ENCODE measurements around the gene ARHGAP33.
"Not testable (repeated sequence)": the region's sequence is repeated elsewhere in the genome, so short reads cannot be mapped to it uniquely, and the experiment has no call there.

The ARHGAP33 gene

DNA sequence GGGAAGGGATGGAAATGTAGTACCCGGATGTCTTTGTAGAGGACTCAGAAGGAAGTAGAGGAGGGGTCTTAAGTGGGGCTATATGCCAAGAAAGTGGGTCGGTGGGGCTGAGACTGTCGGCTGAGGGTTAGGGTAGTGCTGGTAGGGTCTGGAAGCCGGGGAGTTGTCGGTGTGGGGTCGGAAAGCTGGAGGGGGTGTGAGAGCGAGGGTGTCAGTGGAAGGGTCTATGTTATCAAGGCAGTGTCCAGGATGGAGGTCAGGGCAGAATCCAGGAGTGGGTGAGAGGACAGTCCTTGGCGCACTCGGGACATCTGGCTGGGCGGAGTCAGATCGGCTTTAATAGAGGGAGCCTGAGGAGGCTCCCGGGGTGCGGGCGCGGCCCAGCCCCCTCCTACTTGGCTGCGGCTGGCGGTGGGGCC is 20.2 kb upstream of the ARHGAP33 start:
- DNase-seq (ENCODE audit: low read depth) = no peak

DNA sequence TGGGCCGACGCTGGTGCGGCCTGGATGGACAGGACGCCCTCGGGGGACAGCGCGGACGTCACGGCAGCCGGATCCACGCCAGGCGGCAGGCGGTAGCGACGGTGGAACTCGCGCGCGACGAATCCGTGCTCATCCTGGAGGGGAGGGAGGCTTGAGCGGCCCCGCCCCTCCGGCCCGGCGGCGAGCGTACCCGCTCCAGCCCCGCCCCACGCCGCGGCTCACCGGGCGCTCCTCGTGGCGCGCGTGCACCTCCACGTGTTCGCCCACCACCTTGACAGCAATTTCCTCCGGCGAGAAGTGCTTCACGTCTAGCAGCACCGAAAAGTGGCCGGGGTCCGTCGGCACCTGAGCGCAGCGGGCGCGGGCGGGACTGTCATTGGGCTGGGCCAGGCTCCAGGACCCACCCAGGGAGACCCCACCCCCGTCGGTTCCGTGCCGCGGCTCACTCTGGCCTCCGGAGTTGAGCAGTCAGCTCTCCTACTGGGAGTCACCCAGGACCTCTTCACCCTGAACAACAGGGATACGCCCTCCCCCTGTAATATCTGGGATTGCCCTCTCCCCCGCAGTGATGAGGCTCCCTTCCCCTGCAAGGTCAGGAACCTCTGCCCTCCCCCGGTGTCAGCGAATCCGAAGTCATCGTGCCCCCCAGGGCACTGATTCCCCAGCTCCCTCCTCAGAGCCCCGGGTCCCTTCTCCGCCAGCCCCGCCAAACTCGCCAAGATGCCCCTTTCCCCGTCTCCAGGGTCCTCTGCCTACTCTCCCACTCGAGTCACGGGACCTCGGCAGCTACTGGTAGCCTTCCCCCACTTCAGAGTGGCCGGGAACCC is 19.6 kb upstream of the ARHGAP33 start:
- DNase-seq (ENCODE audit: low read depth) = no peak

DNA sequence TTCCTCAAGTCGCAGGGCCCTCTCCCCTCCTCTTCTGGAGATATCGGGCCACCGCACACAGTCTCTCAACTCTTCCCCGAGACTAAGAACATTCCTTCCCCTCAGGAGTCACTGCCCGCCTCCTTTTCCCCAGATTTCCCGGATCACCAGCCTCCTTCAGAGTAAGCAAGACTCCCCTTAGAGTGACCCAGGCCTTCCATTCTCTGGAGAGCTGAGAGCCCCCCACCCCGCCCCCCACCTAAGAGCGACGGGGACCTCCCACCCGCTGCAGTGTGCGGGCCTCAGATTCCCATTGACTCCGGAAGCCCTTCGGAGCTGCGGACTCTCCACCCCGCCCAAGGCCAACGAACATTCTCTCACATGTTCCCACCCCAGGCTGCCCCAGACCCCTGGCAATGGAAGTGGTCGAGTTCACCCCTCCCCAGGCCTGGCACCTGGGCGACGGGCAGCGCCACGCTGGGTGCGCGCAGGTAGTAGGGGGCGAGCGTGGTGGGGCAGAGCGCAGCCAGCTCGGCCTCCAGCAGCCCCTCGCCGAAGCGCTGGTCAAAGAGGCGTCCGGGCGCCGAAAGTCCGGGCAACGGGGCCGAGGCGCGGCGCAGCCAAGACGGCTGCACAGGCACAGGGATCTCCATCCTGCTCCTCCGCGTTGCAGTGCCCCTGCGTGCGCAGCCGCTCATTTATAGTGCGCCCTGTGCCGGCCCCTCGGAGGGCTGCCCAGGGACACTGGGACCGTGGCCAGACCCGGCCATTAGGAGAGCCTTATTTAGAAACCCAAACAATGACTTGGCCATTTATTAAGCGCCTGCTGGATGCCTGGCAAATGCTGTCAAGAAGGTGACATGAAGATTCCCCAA is 18.8 kb upstream of the ARHGAP33 start, which contains the start of gene HSPB6:
Gene HSPB6, minus strand, starts transcription at position 653 of the 854 bp plus-strand sequence. Its CDS starts 21 bp downstream, at position 632.
- DNase-seq (ENCODE audit: low read depth) = no peak

DNA sequence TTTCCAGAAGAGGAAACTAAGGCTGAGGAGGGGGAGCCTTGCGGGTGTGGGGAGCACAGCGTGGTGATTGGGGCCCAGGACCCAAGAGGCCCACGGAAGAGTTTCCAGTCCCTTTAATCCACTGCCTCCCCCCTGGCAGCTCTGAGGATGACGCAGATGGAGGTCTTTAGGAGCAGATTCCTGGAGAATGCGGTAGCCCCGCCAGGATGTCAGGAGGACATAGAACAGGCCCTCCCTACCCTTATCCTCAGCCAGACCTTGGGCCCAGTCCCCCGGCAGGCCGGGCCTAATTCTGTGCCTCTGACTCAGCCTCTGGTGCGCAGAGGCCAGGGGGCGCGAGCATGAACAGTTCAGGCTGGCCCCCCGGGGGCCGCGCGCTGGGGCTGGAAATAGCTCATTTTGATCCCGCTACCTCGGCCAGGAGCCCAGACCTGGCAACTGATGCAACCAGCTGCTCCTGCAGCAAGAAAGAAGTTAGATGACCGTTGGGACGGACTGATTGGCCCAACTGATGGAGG is 18.1 kb upstream of the ARHGAP33 start:
- no peak for DNase-seq (ENCODE audit: low read depth)

DNA sequence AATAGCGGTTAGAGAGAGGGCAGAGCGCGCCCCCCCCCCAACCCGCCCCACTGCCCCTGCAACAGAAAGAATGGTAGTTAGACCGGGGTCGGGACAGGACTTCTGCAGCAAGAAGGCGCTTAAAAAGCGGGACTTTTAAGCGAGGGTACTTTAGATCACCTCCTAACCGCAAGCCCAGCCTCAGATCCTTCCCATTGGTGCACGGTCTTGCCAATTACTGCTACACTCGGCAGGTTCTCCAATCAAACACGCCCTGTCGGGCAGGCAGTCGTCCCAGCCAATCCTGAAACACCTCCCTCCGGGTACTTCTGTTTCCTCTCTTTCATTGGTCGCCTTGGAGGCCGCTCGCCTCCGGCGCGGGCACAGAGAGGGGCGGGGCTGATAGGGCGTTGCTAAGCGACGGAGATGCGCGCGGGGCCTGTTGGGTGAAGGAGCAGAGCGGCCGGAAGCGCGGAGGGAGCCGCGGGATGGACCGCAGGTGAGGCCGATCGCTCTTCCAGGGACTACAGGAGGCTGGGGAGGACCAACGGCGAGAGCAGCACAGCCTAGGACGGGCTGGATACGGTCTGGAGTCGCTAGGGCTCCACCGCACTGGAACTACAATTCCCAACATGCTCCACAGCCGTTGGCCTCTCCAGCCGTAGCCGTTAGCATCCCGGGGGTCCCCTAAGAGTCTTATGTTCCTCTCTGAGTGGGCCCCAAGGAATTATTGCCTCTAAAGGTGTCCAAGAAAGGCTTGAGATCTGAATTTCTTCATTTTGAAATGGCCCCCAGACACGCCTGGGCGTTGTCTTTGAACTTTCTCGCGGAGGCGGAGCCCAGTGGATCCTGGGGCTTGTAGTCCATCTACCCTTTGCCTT is 17.4 kb upstream of the ARHGAP33 start, which contains the start of gene PROSER3:
Gene PROSER3, plus strand, starts transcription at position 428 of the 860 bp plus-strand sequence. Its CDS starts 40 bp downstream, at position 468.
- peak; percentile 87 for DNase-seq (ENCODE audit: low read depth)

DNA sequence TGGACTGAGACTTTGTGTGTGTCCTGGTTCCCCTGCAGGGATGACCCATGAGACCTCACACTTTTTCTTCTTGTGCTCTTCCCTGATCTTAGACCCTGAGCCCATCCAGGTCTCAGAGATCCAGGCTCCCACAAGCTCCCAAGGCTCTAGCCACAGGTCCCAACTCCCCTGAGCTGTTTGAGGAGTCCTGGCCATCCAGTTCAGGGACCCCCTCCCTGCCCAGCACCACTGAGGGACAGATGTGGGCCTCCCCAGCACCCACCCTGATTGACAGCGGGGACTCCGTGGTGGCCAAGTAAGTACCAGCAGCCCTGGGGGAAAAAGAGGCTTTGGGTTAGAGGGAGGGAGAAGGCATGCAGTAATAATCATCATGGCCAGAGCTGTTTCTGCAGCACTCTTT is 15.7 kb upstream of the ARHGAP33 start:
- DNase-seq (ENCODE audit: low read depth) = no peak

DNA sequence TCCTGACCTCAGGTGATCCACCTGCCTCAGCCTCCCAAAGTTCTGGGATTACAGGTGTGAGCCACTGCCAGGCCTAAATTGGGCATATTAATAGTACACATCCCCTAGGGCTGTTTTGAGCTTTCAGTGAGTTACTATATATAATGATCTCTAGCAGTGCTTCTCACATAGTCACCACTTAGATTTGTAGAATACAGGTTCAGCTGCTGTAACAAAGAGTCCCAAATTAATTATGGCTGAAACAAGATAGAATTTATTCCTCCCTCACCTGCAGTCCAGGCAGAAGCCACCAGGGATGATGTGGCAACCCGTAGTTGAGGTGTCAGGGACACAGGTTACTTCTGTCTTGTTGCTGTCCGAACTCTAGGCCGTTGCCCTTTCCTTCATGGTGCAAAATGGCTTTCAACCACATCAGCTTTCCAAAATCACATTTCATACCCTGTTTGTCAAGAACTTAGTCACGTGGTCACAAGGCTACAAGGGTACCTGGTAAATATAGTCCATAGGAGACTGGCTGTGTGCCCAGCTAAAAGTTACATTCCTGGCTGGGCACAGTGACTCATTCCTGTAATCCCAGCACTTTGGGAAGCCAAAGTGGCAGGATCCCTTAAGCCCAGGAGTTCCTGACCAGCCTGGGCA is 14.5 kb upstream of the ARHGAP33 start:
- no peak for DNase-seq (ENCODE audit: low read depth)

DNA sequence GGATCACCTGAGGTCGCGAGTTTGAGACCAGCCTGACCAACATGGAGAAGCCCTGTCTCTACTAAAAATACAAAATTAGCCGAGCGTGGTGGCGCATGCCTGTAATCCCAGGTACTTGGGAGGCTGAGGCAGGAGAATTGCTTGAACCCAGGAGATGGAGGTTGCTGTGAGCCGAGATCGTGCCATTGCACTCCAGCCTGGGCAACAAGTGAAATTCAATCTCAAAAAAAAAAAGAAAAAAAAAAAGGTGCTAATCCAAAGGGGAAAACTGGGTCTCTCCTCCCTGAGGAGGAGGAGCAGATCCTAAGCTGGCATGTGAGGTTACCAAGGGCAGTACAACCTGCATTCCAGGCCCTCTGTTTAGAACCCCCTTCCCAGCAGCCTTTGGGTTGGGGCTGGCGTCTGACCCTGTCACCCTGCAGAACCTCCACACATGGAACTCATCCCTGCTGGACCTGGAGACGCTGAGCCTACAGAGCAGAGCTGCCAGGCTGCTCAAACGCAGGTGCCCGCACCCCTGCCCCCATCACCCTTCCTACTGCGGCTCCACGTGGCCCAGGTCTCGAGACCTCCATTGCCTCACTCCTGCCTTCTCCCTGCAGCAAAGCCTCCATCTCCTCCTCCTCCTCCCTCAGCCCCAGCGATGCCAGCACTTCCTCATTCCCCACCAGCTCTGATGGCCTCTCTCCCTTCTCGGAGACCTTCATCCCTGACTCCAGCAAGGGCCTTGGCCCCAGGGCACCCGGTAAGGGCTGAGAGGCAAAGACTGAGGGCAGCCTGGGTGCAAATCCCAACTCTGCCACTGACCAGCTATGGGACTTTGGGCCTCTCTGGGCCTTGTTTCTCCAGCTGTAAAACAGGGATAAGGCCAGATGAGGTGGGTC is 10.7 kb upstream of the ARHGAP33 start:
- no peak for DNase-seq (ENCODE audit: low read depth)

DNA sequence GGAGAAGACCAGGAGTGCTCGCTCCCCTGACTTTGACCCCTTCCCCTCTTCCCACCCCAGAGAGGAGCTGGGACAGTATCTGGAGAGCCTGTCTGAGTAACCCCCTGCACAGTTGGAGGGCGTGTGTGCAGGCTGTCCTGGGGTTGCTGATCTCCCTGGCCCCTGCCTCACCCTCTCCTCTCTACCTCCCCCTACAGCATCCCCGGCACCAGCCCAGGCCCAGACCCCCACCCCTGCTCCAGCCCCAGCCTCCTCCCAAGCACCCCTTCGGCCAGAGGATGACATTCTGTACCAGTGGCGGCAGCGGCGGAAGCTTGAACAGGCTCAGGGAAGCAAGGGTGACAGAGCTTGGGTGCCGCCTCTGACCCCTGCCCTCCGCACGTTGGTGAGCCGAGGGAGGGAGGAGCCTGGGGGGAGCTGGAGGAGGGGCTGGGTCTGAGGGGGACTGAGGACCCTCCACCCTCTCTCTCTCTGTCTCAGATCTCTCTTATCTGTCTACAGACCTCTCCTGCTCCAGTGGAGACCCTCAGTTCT is 8.7 kb upstream of the ARHGAP33 start:
- no peak for DNase-seq (ENCODE audit: low read depth)

DNA sequence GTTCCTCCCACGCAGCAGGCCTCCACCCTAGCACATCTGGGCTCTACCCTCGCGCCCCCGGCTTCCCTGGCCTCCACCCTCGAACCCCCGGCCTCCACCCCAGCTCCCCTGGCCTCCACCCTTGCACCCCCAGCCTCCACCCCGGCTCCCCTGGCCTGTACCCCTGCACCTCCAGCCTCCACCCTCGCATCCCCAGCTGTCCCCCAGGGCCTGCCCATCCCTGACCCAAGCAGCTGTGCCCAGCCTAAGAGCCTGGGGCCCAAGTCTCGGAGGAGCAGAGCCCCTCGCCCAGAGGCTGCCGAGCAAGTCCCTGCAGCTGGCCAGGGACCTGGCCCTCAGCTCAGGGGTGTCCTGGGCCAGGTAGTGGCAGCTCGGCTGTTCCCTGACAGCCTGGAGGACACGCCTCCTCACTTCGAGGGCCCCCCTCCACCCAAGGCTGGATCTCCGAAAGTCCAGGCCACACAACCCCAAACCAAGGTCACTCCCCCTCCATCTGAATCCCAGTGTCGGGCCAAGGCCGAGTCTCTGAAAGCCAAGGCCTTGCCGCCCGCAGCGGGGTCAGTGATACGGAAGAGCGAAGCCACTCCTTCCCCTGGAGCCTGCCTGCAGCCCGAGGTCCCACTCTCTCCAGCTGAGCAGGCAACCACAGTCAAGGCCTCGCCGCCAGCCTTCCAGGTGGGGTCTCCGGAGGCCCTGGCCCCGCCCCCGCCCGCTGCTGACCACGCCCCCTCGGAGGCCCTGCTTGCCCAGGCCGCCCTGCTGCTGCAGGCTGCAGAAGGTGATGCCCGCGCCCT is 7.9 kb upstream of the ARHGAP33 start:
- no peak for DNase-seq (ENCODE audit: low read depth)

DNA sequence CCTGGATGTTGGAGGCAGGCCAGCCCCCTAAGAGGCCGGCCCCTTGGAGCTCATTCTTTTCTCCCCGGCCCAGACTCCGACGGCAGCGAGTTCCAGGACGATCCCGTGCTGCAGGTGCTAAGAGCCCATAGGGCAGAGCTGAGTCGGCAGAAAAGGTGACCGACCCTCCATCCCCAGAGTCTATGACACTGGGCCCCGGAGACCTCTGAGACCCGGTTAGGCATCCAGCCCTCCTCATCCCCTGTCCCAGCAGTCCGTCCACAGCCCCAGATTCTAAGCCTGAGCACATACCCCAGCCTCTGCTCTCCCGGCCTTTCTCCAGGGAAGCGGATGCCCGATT is 7.3 kb upstream of the ARHGAP33 start:
- no peak for DNase-seq (ENCODE audit: low read depth)

DNA sequence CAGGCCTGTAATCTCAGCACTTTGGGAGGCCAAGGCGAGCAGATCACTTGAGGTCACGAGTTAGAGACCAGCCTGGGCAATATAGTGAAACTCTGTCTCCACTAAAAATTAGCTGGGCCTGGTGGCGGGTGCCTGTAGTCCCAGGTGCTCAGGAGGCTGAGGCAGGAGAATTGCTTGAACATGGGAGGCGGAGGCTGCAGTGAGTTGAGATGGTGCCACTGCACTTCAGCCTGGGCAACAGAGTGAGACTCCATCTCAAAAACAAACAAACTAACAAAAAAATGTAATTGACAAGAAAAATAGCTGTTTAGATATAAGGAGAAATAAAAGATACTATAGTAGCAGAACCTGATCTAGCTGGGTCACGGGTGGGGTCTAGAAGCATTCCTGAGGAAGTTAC is 3.0 kb upstream of the ARHGAP33 start:
- not testable (repeated sequence) for DNase-seq (ENCODE audit: low read depth)

DNA sequence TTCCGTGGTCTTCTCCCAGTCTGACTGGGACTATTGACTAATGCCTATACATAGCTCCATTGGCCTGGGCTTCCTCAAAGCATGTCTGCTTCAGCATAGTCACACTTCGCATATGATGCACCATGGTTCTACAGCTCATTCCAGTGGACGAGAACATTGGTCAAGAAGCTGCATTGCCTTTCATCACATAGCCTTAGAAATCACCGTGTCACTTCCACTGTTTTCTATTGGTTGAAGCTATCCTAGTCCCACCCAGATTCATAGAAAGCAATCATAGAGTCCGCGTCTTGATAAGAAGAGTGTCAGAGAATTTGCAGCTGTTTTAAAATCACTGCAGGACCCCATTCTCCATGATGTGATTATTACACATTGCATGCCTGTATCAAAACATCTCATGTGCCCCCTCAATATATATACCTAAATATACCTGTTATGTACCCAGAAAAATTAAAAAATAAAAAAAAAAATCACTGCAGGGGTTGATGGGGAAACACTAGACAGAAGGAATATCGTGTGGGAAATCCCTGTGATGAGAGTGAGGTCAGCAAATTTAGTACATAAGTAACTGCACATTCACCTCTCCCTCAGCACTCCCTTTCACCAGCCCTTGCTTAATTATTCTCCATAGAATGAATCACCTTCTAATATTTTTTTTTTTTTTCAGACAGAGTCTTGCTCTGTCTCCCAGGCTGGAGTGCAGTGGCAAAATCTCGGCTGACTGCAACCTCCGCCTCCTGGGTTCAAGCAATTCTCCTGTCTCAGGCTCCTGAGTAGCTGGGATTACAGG is 2.2 kb upstream of the ARHGAP33 start:
- DNase-seq (ENCODE audit: low read depth) = no peak

DNA sequence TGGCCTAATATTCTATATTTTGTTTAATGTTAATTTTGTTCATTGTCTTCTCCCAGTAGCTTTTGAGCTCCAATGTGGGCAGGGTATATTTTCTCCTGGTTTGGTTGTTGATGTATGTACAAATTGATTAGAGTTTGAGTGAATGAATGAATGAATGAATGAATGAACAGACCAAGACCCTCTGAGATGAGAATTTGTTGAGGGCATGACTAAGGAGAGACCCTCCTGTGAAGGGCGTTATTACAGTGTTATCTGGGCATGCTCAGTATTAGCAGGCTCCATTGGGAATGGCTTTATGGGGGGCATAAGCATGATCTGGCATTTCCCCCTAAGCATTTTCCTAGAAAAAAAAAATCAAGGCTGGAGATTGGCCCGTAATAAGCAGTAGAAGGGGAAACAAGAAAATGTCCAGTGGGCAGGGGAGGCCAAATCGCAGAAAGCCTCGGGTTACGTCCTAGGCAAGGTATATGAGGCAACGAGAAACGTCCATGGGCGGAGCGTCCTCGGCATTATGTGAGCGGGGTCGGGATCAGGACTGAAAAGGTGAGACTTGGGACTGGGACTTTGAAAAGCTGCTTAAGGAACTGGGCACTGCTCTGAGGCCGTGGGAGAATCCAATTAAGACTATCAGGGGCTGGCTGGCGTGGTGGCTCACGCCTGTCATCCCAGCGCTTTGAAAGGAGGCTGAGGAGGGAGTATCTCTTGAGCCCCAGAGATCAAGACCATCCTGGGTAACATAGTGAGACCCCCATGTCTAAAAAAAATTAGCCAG is 904 bp upstream of the ARHGAP33 start:
- no peak for DNase-seq (ENCODE audit: low read depth)

DNA sequence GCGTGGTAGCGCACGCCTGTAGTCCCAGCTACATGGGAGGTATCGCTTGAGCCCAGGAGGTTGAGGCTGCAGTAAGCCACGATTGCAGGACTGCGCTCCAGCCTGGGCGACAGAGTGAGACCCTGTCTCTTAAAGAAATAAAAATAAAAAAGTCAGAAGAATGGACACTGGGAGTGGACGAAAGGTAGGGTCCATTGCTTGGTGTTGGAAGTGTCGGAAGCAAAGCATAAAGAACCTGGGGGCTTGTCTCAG is 392 bp upstream of the ARHGAP33 start:
- no peak for DNase-seq (ENCODE audit: low read depth)

DNA sequence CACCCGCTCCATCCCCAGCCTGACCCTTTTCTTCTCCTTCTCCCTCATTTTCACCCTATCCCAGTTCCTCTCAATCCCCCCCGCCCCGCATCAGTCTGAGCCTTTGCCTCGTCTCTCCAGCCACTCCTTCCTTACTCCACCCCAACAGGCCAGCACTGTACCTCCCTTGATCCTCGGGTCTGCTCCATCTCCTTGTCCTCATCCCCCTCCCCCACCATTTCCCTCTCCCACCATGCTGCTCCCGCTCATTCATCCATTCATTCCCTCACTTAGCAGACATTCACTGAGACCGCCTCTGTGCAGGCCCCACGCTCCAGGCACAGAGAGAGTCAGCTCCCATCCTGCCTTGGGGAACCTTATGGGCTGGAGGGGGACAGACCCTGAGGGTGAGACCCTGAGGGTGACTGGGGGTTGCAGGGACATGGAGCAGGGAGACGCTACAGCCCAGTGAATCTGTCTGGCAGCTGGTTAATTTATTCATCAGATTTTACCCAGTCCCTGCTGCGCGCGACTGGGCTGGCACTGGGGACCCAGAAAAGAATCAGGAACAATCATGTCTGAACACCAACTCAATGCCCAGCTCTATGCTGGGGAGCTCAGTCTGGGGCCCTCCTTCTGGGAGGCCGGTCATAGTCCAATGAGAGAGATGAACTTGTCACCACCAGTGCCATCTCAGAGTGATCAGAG is 881 bp downstream of the ARHGAP33 start:
- DNase-seq (ENCODE audit: low read depth) = no peak

DNA sequence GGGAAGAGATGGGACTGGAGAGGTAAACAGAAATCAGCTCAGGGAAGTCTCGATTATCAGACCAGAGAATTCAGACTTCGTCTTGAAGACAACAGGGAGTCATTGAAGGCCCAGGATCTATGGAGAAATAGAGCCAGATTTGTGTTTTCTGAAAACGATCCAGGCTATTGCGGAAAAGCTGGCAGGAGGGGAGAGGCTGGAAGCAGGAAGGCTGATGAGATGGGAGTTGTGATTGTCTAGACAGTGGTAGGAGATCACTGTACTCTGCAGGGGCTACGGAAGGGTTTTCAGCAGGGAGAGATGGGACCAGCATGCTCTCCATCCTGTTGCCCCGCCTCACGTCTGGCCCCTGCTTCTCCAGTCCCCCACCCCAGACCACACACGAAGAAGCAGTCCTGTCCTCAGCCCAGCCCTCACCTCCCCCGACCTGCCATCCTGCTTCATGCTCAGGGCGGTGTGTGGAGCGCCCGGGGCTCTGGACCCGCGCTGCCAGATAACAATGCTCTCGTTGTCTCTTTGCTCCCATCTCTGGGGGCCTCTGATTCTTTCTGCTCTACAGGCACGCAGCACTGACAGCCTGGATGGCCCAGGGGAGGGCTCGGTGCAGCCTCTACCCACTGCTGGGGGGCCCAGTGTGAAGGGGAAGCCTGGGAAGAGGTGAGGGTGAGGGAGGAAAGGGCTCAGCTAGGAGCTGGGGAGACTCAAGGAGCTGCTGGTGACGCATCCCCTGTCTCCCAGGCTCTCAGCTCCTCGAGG is 1.9 kb downstream of the ARHGAP33 start:
- DNase-seq (ENCODE audit: low read depth) = no peak

All from stimulated activated CD8-positive, alpha-beta memory T cell treated with anti-CD3 and anti-CD28 coated beads, Interleukin-15, amount 100 ng/mL, for 24 hours (primary cell).